Activated CD8-positive, alpha-beta memory T cell treated with anti-CD3 and anti-CD28 coated beads, Interleukin-2, amount 50 U/mL, for 4 hours (primary cell): ENCODE data around the gene PAX4.

Experiments used
- DNase-seq: peaks from one replicate; pipeline ENCODE4 v3.0.0-alpha.2; 2020

PAX4 gene

GRCh38 chr7:127618042-127618441, at the start of gene PAX4:
PAX4 (minus strand) TSS chr7:127618142; CDS start chr7:127615928, 2,214 bp downstream.
- no peak for DNase-seq

DNA sequence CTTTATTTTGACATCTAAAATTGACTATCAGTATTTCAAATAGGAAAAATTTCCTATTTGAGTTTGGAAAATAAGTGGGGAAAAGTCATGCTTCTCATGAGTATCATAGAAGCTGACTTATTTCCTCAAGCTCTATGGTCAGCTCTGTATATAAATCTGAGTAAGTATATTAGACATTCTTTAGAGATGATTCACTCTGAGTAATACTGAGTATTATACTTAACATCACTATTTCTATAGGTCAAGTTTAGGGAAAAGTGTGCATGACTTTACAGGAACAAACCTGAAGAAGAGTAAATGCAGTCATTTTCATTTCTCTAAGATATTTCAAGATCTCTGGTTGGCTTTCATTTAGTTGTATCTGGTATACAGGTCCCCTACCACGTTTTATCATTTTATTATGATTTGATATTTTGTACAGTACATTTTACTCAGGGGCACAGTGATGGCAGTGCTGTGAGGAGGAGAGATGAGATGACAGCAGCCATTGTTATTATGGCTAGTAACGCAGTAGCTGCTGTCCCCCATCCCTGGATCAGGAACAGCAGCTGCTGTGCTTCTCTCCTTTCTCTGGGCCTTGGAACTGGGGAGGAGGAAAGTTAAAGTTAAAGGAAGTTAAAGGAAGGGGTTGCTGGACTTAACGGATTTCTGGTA, 49.2 kb upstream of the PAX4 start:
- DNase-seq, result no peak

GRCh38 chr7:127666602-127667001, 48.7 kb upstream of the PAX4 start:
- no peak for DNase-seq

- no peak for DNase-seq
These were observed 48.0 kb upstream of the PAX4 start for GRCh38 chr7:127665922-127666321.

DNA sequence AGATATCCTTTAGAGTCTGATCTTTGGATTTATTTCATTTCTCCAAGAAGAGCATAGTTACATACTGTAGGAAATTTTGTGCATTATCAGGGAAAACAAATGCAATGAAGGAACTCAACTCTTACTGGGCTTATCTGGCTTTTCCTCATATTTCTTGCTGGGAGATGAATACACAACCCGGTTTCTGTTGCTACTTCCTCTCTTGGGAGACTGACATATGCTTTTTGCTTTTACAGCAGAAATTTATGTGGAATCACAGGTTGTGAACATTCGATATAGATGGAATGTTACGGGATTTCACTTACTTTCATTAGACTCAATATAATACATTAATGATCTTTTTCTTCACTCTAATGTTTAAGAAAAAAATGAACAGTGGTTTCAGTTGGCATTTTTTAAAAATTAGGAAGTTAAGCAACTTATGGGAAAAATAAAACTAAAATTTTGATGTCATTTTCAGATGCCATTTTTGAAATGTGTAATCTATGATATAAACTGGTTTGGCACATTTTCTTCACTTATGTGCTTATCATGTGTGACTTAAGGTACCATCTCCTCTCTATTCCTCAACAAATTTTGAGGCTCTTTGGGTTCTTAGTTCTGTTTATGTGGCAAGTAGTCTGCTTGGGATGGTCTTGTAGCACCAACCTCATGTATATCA, 41.2 kb upstream of the PAX4 start:
- DNase-seq, result no peak

GRCh38 chr7:127657500-127657899, 39.6 kb upstream of the PAX4 start:
- DNase-seq, result no peak

DNA sequence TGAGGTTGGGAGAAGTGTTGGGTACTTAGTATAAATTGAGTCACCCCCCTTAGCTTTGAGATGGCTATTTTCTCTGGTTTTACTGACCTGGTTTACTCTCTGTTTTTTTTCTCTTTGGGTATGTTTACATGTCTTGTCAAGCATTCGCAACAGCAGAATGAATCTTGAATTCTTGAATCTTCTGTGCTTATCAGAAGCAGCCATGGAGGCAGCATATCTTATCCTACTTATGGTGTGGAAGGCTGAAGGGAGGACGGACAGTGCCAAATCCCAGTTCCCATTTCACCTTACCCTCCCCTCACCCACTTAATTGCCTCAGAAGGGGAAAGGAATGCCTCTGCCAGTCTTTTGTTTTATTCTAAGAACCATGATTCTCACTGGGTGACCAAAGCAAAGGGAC, 37.8 kb upstream of the PAX4 start:
- no peak for DNase-seq

DNA sequence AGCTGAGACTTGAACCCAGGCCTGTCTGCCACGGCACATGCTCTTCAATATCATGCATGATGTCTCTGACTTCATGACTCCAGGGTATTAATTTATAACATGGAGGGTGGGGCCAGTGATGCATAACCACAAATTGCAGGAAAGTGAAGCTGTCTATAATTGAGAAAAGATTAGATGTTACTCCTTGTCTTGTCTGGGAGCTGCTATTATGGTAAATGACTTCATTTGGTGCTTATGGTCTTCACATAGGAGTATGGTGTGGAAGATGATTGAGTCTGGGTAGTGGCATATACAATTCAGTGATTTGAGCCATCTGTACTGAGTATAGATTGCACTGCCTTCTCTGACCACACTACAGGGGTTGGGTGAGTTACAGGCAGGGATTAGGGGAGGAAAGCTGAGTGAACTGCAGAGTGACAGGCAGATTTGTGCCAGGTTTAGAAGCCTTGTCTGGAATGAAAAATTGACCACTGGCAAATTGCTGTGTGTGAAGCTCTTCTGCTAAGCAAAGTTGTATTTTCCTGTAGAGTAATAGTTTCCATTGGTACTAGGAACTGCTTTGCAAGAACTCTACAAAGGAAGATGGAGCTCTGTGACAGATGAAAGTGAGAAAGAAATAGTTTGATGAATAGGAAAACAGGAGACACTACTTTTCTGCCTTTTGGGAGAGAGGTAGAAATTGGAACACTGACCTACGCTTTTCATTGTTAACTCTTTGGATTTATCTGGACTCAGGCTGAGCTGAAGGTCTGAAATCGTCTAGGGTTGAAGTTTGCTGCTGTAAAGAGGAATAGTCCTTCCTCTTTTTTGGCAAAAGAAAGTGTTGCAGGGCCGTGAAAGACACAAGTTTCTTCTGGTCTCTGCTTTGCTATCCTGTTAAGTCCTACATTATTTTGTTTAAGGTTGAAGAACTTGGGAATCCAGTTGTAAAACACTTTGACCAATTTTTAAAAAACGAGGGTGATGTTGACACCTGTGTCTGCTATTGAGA, 36.8 kb upstream of the PAX4 start:
- DNase-seq, result no peak

- DNase-seq, result no peak
These were observed 35.5 kb upstream of the PAX4 start for GRCh38 chr7:127653396-127653795.

DNA sequence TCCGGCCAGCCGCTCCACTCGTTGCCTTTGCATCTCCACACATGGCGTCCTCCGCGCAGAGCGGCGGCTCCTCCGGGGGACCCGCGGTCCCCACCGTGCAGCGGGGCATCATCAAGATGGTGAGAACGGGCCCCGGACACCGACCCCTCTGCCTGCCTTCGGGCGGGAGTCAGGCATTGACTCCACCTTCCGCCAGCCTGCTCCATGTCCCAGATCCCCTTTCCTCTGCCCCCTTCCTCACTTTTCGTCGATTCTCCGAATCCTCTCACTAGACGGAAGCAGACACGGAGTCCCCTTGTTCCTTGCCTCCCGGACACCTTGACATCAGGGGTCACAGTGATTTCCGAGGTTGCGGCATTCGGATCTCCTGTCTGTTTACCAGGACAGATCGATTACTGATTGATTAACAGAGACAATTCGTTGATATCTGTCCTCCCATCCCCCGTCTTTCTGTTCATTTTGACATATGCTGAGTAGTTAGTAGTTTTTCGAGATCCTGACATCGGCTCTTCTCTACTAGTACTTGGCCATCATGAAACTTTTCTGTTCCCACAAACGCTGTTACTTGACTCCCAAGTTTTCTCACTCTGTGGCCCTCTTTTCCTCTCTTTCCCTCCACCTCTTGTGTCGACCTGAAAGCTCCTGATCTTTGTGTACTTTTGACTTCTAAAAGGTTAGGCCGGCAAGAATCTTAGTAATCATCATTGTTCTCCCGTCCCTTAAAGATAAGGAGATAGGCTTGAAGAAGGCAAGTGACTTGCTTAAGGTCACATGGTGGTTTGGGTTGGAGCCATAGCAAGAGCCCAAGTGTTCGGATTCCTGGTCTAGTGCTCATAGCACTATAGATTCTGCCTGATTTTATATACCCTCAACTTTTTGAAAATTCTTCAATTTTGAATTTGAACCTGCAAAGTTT, 34.6 kb upstream of the PAX4 start:
- no peak for DNase-seq

- DNase-seq, result peak; percentile 98
These were observed 33.8 kb upstream of the PAX4 start, which contains the start of gene SND1 for GRCh38 chr7:127651556-127652332. SND1 (plus strand) TSS chr7:127652194; CDS start chr7:127652374, 180 bp downstream.

GRCh38 chr7:127650847-127651555, 33.1 kb upstream of the PAX4 start:
- DNase-seq, result no peak

DNA sequence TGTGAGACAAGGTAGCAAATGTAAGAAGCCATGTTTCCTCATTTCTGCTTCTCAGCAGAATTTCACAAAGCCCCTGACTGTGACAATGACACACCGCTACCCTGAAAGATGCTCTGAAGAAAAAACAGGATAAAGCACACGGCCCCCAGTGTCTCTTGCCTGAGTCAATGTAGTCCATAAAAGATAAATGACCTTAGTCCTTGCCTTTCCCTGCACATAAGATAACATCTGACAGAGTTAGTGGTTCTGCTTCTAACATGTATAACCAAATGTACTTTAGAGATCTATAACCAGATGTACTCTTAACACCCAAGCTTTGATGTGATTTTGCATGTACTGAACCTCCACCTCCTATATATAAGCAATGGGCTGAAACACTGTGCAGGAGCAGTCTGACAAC, 31.0 kb upstream of the PAX4 start:
- no peak for DNase-seq

GRCh38 chr7:127647636-127648035, 29.7 kb upstream of the PAX4 start:
- no peak for DNase-seq

- DNase-seq, result no peak
These were observed 26.5 kb upstream of the PAX4 start for GRCh38 chr7:127644484-127644883.

GRCh38 chr7:127638197-127638596, 20.3 kb upstream of the PAX4 start:
- DNase-seq, result no peak

GRCh38 chr7:127635659-127636285, 17.8 kb upstream of the PAX4 start:
- DNase-seq, result no peak

- DNase-seq, result no peak
These were observed 14.5 kb upstream of the PAX4 start for GRCh38 chr7:127632276-127632910.

GRCh38 chr7:127629268-127629854, 11.4 kb upstream of the PAX4 start:
- DNase-seq, result peak; percentile 43
